Retinal pigment epithelial cell (primary cell): Measurements from ENCODE around the gene CAST.
"Not testable (repeated sequence)": the region's sequence is repeated elsewhere in the genome, so short reads cannot be mapped to it uniquely, and the experiment has no call there.

ENCODE experiments used
- DNase-seq: peaks from one replicate; pipeline ENCODE4 v3.0.0-alpha.2; 2010; ENCODE audit warnings: low read depth
- H3K4me3 ChIP-seq: 2 replicates; pipeline ENCODE4 v1.5.1; 2011; ENCODE audit warnings: mild to moderate bottlenecking, low read length, control low read depth, moderate library complexity
- CTCF ChIP-seq: conservative IDR thresholded peaks from 2 replicates; pipeline ENCODE4 v1.5.1; 2011; ENCODE audit warnings: low read depth, low read length, control low read depth, inconsistent platforms

The CAST gene

GRCh38 chr5:96795626-96796025, 133.4 kb downstream of the CAST start:
- DNase-seq: no peak
- no peak for TF ChIP-seq CTCF
- no peak overlapping the region for H3K4me3 ChIP-seq

GRCh38 chr5:96796434-96796833, 134.3 kb downstream of the CAST start:
- no peak overlapping the region for H3K4me3 ChIP-seq
- no peak for DNase-seq
- no peak for TF ChIP-seq CTCF

- not testable (repeated sequence) for DNase-seq, H3K4me3 ChIP-seq
Observed at GRCh38 chr5:96801718-96802117, 139.5 kb downstream of the CAST start.

GRCh38 chr5:96807075-96807654, 145.0 kb downstream of the CAST start:
- no peak for DNase-seq
- no peak for TF ChIP-seq CTCF
- H3K4me3 ChIP-seq: peak overlapping the region; percentile 63

- peak overlapping the region; percentile 63 for H3K4me3 ChIP-seq
- TF ChIP-seq CTCF: no peak
- DNase-seq: no peak
Observed at GRCh38 chr5:96808541-96808828, 146.3 kb downstream of the CAST start.

- TF ChIP-seq CTCF: no peak
- no peak for DNase-seq
- H3K4me3 ChIP-seq: no peak overlapping the region
Observed at GRCh38 chr5:96808868-96809558, 146.8 kb downstream of the CAST start.

GRCh38 chr5:96809921-96810320, 147.7 kb downstream of the CAST start:
- DNase-seq: no peak
- no peak for TF ChIP-seq CTCF
- no peak overlapping the region for H3K4me3 ChIP-seq
